K562 (cell line): ENCODE results near the gene CTPS2. TPM values are rescaled to one million over a fixed set of nuclear protein-coding genes. Genes with fewer than 3 reads are reported as not detected.

ENCODE experiments used
- DIDO1 ChIP-seq: fragments of 450-650 bp; IDR thresholded peaks from 2 replicates; pipeline ENCODE4 v1.6.1; 2016; ENCODE audit warnings: low read depth, missing biosample characterization, missing genetic modification characterization
- KDM5B ChIP-seq: fragments of 200-600 bp; sonication (generic); IDR thresholded peaks from 2 replicates; pipeline ENCODE4 v1.6.1; 2012; ENCODE audit warnings: low read depth, mild to moderate bottlenecking, moderate library complexity, low read length, control low read depth, inconsistent platforms; ENCODE audit not compliant: insufficient replicate concordance
- ZNF282 ChIP-seq: sonication (generic); formaldehyde crosslinking; IDR thresholded peaks from 2 replicates; pipeline ENCODE4 v1.8.1; 2023; ENCODE audit warnings: missing genetic modification reagents
- ZNF766 ChIP-seq: fragments of 200-800 bp; sonication (Bioruptor generic); conservative IDR thresholded peaks from 2 replicates; pipeline ENCODE4 v1.6.1; 2016; ENCODE audit warnings: missing genetic modification characterization, missing compliant biosample characterization
- polyA plus RNA-seq, 8 experiments: library from polyadenylated mRNA; depleted of rRNA in 4 of 8; stranded (reverse) in 5 of 8; unstranded in 3 of 8; fragments of >200 nt; fragmentation: Nextera tagmentation in 2 of 8; fragmentation: Illumina TruSeq in 1 of 8; extraction: Ambion mirVana in 2 of 8; extraction: Trizol in 1 of 8; gene quantifications; 2 replicates each; pipeline versions ENCODE4 v1.2.1 to v1.2.3, GENCODE V29; 2011 to 2014; ENCODE audit warnings: inconsistent platforms in 1 of 8, missing spikeins in 1 of 8
- total RNA-seq, 7 experiments: library from RNA; depleted of rRNA in 6 of 7; stranded (reverse); fragments of >200 nt in 6 of 7; fragmentation: Illumina TruSeq in 2 of 7; extraction: Trizol in 2 of 7; gene quantifications; 2 replicates each; pipeline versions ENCODE4 v1.2.1 to v1.2.3, GENCODE V29; 2011 to 2021; ENCODE audit warnings: low replicate concordance in 1 of 7
- TF ChIP-seq, protein P1 (sequence below): fragments of 200-800 bp; sonication (Bioruptor generic); IDR thresholded peaks from 2 replicates; pipeline ENCODE4 v1.6.1; 2017; ENCODE audit warnings: missing genetic modification characterization, missing compliant biosample characterization
- TF ChIP-seq, protein P2 (sequence below), 2 experiments: fragments of 450-650 bp; formaldehyde crosslinking in 1 of 2; IDR thresholded peaks; 2 replicates each; pipeline versions ENCODE4 v1.4.0 to v1.6.1; 2014 to 2020; ENCODE audit warnings: mild to moderate bottlenecking in 2 of 2, borderline replicate concordance in 1 of 2, low read depth in 1 of 2
- TF ChIP-seq, protein P3 (sequence below): fragments of 250-450 bp; sonication (Bioruptor Pico); IDR thresholded peaks from 2 replicates; pipeline ENCODE4 v1.5.0; 2020; ENCODE audit warnings: mild to moderate bottlenecking
- TF ChIP-seq, protein P4 (sequence below), 2 experiments: fragments of 150-350 bp in 1 of 2; IDR thresholded peaks; 2 replicates each; pipeline ENCODE4 v1.6.1; 2012 to 2016; ENCODE audit warnings: low read depth in 2 of 2, low read length in 2 of 2, mild to moderate bottlenecking in 1 of 2, moderate library complexity in 1 of 2

Gene CTPS2
- total and polyA plus RNA-seq, 9 of the 15 experiments (the other 6 are each of a cell fraction or from before 2014, with no cell fraction given), result 5.4 to 19.5 (median 14.1) TPM

DNA sequence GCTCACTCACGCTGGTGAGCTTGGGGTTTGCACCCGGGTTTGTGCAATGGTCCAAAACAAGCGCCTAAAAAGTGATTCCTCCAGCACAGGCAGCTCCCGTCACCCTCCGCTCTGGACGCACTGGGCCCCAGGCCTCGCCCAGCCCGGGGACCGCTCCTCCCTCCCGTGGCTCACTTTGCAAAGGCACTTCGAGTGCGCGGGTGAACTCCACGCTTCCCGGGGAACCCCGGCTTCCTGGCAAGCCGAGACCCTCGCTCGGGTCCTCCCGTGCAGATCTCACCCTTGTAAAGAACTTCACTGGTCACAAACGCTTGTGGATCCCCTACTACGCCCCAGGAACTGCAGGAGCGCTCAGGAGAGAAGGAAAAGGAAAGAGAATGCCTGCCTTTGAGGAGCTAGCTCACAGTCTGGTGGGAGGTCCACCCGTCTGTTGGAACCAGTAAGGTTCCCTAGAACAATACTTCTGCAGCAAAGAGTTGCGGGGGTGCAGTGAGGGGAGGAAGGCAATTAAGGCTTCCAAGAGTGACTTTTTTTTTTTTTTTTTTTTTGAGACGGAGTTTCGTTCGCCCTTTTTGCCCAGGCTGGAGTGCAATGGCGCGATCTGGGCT lies at the start of gene CTPS2 (continued):
- TF ChIP-seq, protein P1, sequence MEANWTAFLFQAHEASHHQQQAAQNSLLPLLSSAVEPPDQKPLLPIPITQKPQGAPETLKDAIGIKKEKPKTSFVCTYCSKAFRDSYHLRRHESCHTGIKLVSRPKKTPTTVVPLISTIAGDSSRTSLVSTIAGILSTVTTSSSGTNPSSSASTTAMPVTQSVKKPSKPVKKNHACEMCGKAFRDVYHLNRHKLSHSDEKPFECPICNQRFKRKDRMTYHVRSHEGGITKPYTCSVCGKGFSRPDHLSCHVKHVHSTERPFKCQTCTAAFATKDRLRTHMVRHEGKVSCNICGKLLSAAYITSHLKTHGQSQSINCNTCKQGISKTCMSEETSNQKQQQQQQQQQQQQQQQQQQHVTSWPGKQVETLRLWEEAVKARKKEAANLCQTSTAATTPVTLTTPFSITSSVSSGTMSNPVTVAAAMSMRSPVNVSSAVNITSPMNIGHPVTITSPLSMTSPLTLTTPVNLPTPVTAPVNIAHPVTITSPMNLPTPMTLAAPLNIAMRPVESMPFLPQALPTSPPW (CRISPR knock-in tag), result peak; percentile 34; the same call in 1 of the 2 replicates
- TF ChIP-seq DIDO1 (tag) (no peak), ZNF282 (CRISPR knock-in tag) (no peak), KDM5B (peak; percentile 88), ZNF766 (0 out of 2 replicates have a peak, but pooled peaks have one; percentile 21)
- TF ChIP-seq, protein P2, sequence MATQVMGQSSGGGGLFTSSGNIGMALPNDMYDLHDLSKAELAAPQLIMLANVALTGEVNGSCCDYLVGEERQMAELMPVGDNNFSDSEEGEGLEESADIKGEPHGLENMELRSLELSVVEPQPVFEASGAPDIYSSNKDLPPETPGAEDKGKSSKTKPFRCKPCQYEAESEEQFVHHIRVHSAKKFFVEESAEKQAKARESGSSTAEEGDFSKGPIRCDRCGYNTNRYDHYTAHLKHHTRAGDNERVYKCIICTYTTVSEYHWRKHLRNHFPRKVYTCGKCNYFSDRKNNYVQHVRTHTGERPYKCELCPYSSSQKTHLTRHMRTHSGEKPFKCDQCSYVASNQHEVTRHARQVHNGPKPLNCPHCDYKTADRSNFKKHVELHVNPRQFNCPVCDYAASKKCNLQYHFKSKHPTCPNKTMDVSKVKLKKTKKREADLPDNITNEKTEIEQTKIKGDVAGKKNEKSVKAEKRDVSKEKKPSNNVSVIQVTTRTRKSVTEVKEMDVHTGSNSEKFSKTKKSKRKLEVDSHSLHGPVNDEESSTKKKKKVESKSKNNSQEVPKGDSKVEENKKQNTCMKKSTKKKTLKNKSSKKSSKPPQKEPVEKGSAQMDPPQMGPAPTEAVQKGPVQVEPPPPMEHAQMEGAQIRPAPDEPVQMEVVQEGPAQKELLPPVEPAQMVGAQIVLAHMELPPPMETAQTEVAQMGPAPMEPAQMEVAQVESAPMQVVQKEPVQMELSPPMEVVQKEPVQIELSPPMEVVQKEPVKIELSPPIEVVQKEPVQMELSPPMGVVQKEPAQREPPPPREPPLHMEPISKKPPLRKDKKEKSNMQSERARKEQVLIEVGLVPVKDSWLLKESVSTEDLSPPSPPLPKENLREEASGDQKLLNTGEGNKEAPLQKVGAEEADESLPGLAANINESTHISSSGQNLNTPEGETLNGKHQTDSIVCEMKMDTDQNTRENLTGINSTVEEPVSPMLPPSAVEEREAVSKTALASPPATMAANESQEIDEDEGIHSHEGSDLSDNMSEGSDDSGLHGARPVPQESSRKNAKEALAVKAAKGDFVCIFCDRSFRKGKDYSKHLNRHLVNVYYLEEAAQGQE (IDR thresholded peaks at IDR 0.05; ENCODE audit: borderline replicate concordance), result no peak
- TF ChIP-seq, protein P2 (CRISPR knock-in tag; IDR thresholded peaks at IDR 0.05; ENCODE audit: low read depth), result no peak
- TF ChIP-seq, protein P3, sequence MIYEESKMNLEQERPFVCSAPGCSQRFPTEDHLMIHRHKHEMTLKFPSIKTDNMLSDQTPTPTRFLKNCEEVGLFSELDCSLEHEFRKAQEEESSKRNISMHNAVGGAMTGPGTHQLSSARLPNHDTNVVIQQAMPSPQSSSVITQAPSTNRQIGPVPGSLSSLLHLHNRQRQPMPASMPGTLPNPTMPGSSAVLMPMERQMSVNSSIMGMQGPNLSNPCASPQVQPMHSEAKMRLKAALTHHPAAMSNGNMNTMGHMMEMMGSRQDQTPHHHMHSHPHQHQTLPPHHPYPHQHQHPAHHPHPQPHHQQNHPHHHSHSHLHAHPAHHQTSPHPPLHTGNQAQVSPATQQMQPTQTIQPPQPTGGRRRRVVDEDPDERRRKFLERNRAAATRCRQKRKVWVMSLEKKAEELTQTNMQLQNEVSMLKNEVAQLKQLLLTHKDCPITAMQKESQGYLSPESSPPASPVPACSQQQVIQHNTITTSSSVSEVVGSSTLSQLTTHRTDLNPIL (CRISPR knock-in tag), result no peak
- TF ChIP-seq, protein P4, sequence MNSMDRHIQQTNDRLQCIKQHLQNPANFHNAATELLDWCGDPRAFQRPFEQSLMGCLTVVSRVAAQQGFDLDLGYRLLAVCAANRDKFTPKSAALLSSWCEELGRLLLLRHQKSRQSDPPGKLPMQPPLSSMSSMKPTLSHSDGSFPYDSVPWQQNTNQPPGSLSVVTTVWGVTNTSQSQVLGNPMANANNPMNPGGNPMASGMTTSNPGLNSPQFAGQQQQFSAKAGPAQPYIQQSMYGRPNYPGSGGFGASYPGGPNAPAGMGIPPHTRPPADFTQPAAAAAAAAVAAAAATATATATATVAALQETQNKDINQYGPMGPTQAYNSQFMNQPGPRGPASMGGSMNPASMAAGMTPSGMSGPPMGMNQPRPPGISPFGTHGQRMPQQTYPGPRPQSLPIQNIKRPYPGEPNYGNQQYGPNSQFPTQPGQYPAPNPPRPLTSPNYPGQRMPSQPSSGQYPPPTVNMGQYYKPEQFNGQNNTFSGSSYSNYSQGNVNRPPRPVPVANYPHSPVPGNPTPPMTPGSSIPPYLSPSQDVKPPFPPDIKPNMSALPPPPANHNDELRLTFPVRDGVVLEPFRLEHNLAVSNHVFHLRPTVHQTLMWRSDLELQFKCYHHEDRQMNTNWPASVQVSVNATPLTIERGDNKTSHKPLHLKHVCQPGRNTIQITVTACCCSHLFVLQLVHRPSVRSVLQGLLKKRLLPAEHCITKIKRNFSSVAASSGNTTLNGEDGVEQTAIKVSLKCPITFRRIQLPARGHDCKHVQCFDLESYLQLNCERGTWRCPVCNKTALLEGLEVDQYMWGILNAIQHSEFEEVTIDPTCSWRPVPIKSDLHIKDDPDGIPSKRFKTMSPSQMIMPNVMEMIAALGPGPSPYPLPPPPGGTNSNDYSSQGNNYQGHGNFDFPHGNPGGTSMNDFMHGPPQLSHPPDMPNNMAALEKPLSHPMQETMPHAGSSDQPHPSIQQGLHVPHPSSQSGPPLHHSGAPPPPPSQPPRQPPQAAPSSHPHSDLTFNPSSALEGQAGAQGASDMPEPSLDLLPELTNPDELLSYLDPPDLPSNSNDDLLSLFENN (IDR thresholded peaks at IDR 0.05; ENCODE audit: low read depth in 2 of 2, low read length in 2 of 2), result no peak; a peak in 1 of 4 replicates
